Neural cell (in vitro differentiated cells): ENCODE data around the gene YJEFN3.

ENCODE experiments used
- CTCF ChIP-seq: fragments of 450-650 bp; IDR thresholded peaks from 2 replicates; pipeline ENCODE4 v1.5.1; 2014; ENCODE audit warnings: antibody characterized with exemption, mild to moderate bottlenecking, moderate library complexity; ENCODE audit not compliant: poor library complexity, severe bottlenecking
- EP300 ChIP-seq: fragments of 450-650 bp; conservative IDR thresholded peaks from 2 replicates; pipeline ENCODE4 v1.6.1; 2014; ENCODE audit warnings: antibody characterized with exemption, mild to moderate bottlenecking, moderate library complexity; ENCODE audit not compliant: poor library complexity, severe bottlenecking
- EZH2 ChIP-seq: fragments of 200-600, 300-800 bp; shearing (Covaris generic), sonication (generic); IDR thresholded peaks from 2 replicates; pipeline ENCODE4 v1.6.1; 2014; ENCODE audit warnings: antibody characterized with exemption, low read length, borderline replicate concordance, mild to moderate bottlenecking; ENCODE audit not compliant: insufficient read depth, poor library complexity, severe bottlenecking
- POLR2AphosphoS5 ChIP-seq: IDR thresholded peaks from 2 replicates; pipeline ENCODE4 v1.6.1; 2012
- RAD21 ChIP-seq: fragments of 450-650 bp; conservative IDR thresholded peaks from 2 replicates; pipeline ENCODE4 v1.6.1; 2014; ENCODE audit warnings: antibody characterized with exemption, mild to moderate bottlenecking, moderate library complexity
- SMC3 ChIP-seq: fragments of 450-650 bp; conservative IDR thresholded peaks from 2 replicates; pipeline ENCODE4 v1.6.1; 2014; ENCODE audit warnings: antibody characterized with exemption, mild to moderate bottlenecking, moderate library complexity; ENCODE audit not compliant: poor library complexity

GRCh38 chr19:19558055-19558454 lies 29.3 kb downstream of the YJEFN3 start:
- TF ChIP-seq EZH2 (no peak), RAD21 (no peak), EP300 (no peak), POLR2AphosphoS5 (no peak), SMC3 (no peak), CTCF (no peak)
